ENCODE results near the gene SHCBP1. TPM values are rescaled to one million over a fixed set of nuclear protein-coding genes. Genes with fewer than 3 reads are reported as not detected.

SHCBP1 gene
- total and polyA plus RNA-seq, 2 of the 4 experiments (the other 2 are of a cell fraction): 18.3 to 18.6 TPM

- peak; percentile 32; the same call in 1 of the 2 replicates for ATAC-seq (ENCODE audit: low read depth)
- no peak overlapping the region for H2BK15ac ChIP-seq (ENCODE audit: low read depth, low read length)
- no peak for TF ChIP-seq MXI1 (IDR thresholded peaks at IDR 0.05; ENCODE audit: borderline replicate concordance, low read depth, low read length)
- TF ChIP-seq SMC3 (IDR thresholded peaks at IDR 0.05; ENCODE audit: low read depth, low read length): no peak
- TF ChIP-seq RFX5 (IDR thresholded peaks at IDR 0.05; ENCODE audit: low read depth, low read length): no peak
- no peak for TF ChIP-seq RAD21 (IDR thresholded peaks at IDR 0.05; ENCODE audit: low read length)
- TF ChIP-seq RCOR1 (IDR thresholded peaks at IDR 0.05; ENCODE audit: insufficient replicate concordance, low read length): no peak
- no peak for TF ChIP-seq CEBPB (IDR thresholded peaks at IDR 0.05; ENCODE audit: low read depth, low read length)
- no peak for TF ChIP-seq MAZ (IDR thresholded peaks at IDR 0.05; ENCODE audit: borderline replicate concordance, low read depth, low read length)
- TF ChIP-seq CTCF (conservative IDR thresholded peaks at IDR 0.05; ENCODE audit: low read depth, low read length): no peak
- no peak overlapping the region for H2BK20ac ChIP-seq (ENCODE audit: low read depth, low read length)
- H3K56ac ChIP-seq (ENCODE audit: extremely low read depth, insufficient read depth, low read length): no peak overlapping the region
- no peaks in the 10 kb centered on the region for H3K9me3 ChIP-seq (ENCODE audit: control insufficient read depth, insufficient read depth, low read length)
- no peak overlapping the region for H2BK120ac ChIP-seq (ENCODE audit: low read depth, low read length)
- no peak overlapping the region for H3K4ac ChIP-seq (ENCODE audit: low read depth, low read length)
- no peak overlapping the region for H2AK5ac ChIP-seq (ENCODE audit: low read depth, low read length)
- no peaks in the 10 kb centered on the region for H3K27me3 ChIP-seq (ENCODE audit: control insufficient read depth, insufficient read depth, low read length)
- H2BK5ac ChIP-seq (ENCODE audit: low read depth, low read length, poor library complexity, severe bottlenecking): no peak overlapping the region
- H4K5ac ChIP-seq (ENCODE audit: low read depth, low read length): no peak overlapping the region
- H3K4me3 ChIP-seq (ENCODE audit: insufficient read depth, low read depth, low read length): no peak overlapping the region
- no peaks in the 10 kb centered on the region for H4K20me1 ChIP-seq (ENCODE audit: insufficient read depth, low read length)
- no peak for DNase-seq
- H3K4me2 ChIP-seq (ENCODE audit: low read depth, low read length): no peak overlapping the region
- no peaks in the 10 kb centered on the region for H3K79me1 ChIP-seq (ENCODE audit: low read depth in 1 of 2, low read length in 2 of 2)
- peaks cover 26% of the 10 kb centered on the region for H3K36me3 ChIP-seq (ENCODE audit: control insufficient read depth, insufficient read depth, low read length)
- no CpG with 5 or more reads among the region's 1 CpG for WGBS, 2 experiments (ENCODE audit: extremely low coverage in 2 of 2, insufficient read length in 1 of 2)
- ChIA-PET POLR2A (ENCODE audit: unreplicated experiment) (no interaction called here), CTCF (interaction anchor here (0.8 to 1.4 kb wide), 2 partner anchors 9 to 15 kb away, joined by 3 to 4 read pairs; no protein-coding TSS in a partner anchor)
- no peak overlapping the region for H3K14ac ChIP-seq (replicated peaks; ENCODE audit: low read depth, low read length)
- BruUV-seq (replicated peaks): no TSS peak
- intact Hi-C loops (cut with micrococcal nuclease): no loop called here
- H3K9me1 ChIP-seq (ENCODE audit: insufficient read depth, low read length): peaks cover 6% of the 10 kb centered on the region; the same call in 1 of the 2 replicates
- H4K91ac ChIP-seq (ENCODE audit: insufficient read depth, low read depth, low read length): no peak overlapping the region
- H3K4me1 ChIP-seq (ENCODE audit: control insufficient read depth, insufficient read depth, low read length): no peaks in the 10 kb centered on the region
- no peak overlapping the region for H3K27ac ChIP-seq (ENCODE audit: insufficient read depth, low read length)
- no peak overlapping the region for H3K18ac ChIP-seq (ENCODE audit: low read depth, low read length)
- H2AFZ ChIP-seq (replicated peaks; ENCODE audit: low read length, poor library complexity): no peak overlapping the region
- in situ Hi-C loops (cut with MboI; ENCODE audit: low sequenced_read_pairs): no loop called here
- no peak overlapping the region for H3K23ac ChIP-seq (ENCODE audit: low read depth, low read length)
- no peak overlapping the region for H4K8ac ChIP-seq (ENCODE audit: low read depth in 2 of 2, low read length in 2 of 2)
- H2AK9ac ChIP-seq (replicated peaks; ENCODE audit: low read depth, low read length, poor library complexity): no peak overlapping the region
- no peak overlapping the region for H3K9ac ChIP-seq (ENCODE audit: low read depth, low read length)
- dilution Hi-C loops (cut with HindIII; ENCODE audit: low sequenced_read_pairs, unreplicated experiment): no loop called here
These were observed 37.7 kb upstream of the SHCBP1 start for GRCh38 chr16:46658925-46659324.

Measured in IMR-90 (cell line).